HG02759 (cell line): ENCODE measurements around the gene PNMA8B.

Experiments
- ATAC-seq: cut with Tn5 transposase; IDR thresholded peaks from one replicate; pipeline ENCODE4 v1.9.1; 2021; ENCODE audit warnings: mild to moderate bottlenecking, moderate library complexity; ENCODE audit not compliant: unreplicated experiment

PNMA8B gene

GRCh38 chr19:46487802-46488445 lies 7.7 kb downstream of the PNMA8B start:
- no peak for ATAC-seq

GRCh38 chr19:46487178-46487801 lies 8.4 kb downstream of the PNMA8B start:
- no peak for ATAC-seq

GRCh38 chr19:46486358-46486757 lies 9.3 kb downstream of the PNMA8B start:
- ATAC-seq = no peak

- ATAC-seq = no peak
Measured at GRCh38 chr19:46484656-46485055, 11.0 kb downstream of the PNMA8B start.

- no peak for ATAC-seq
Measured at GRCh38 chr19:46482631-46483030, 13.0 kb downstream of the PNMA8B start.

GRCh38 chr19:46481947-46482346 lies 13.7 kb downstream of the PNMA8B start:
- no peak for ATAC-seq

GRCh38 chr19:46481223-46481848 lies 14.3 kb downstream of the PNMA8B start:
- ATAC-seq = no peak

GRCh38 chr19:46480415-46480814 lies 15.3 kb downstream of the PNMA8B start:
- ATAC-seq = no peak

- no peak for ATAC-seq
Measured at GRCh38 chr19:46478356-46478986, 17.2 kb downstream of the PNMA8B start.

- no peak for ATAC-seq
Measured at GRCh38 chr19:46475986-46476385, 19.7 kb downstream of the PNMA8B start.

- ATAC-seq = no peak
Measured at GRCh38 chr19:46474211-46474610, 21.5 kb downstream of the PNMA8B start.

- no peak for ATAC-seq
Measured at GRCh38 chr19:46472592-46472991, 23.1 kb downstream of the PNMA8B start.

GRCh38 chr19:46471811-46472543 lies 23.7 kb downstream of the PNMA8B start:
- no peak for ATAC-seq

GRCh38 chr19:46471116-46471733 lies 24.4 kb downstream of the PNMA8B start, which contains the start of gene PNMA8A:
Gene PNMA8A (minus strand): TSS chr19:46471563. CDS start chr19:46471035, 528 bp downstream.
- ATAC-seq = no peak

GRCh38 chr19:46470376-46470775 lies 25.3 kb downstream of the PNMA8B start:
- no peak for ATAC-seq

- ATAC-seq = no peak
Measured at GRCh38 chr19:46469541-46470185, 26.0 kb downstream of the PNMA8B start.

GRCh38 chr19:46466536-46467196 lies 29.0 kb downstream of the PNMA8B start:
- no peak for ATAC-seq

GRCh38 chr19:46463516-46463915 lies 32.2 kb downstream of the PNMA8B start:
- no peak for ATAC-seq

GRCh38 chr19:46461537-46461936 lies 34.1 kb downstream of the PNMA8B start:
- no peak for ATAC-seq

- ATAC-seq = no peak
Measured at GRCh38 chr19:46460981-46461380, 34.7 kb downstream of the PNMA8B start.
